RPMI8226 (cell line): Measurements from ENCODE around the gene HHLA2.

ENCODE experiments used
- DNase-seq: peaks from one replicate; pipeline ENCODE4 v3.0.0-alpha.2; 2015

HHLA2 gene

DNA sequence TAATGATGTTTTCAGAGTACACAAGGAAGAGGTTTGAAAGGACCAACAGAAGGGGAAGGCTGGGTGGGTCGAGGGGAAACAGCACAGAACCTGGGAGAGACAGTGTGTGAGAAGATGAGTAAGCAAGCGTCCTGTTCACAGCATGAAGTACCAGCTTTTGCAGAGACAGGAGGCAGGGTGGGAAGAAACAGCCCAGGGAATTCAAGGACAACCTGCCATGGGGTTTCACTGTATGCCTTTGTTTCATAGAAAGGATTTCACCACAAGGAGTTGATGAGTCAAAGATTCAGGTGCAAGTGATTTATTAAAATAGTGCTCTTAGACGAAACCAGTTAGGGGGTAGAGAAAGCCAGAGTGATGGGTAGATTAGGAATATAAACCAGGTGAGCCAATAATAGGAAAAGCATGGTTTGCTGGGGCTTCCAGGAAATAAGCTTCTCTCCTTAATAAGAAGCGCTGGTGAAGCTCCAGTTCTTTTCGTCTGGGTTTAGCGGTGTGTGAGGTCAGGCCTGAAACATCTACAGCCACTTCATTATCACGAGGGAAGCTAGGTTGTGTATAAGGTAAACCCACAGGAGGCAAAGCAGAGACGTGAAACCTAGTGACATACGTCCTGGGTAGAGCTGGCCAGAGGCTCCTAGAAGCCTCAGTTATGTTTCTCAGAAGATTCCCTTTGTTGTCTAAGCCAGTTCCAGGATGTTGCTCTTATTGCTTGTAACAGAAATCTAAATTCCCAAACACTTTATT, 3.9 kb downstream of the HHLA2 start:
- no peak for DNase-seq

DNA sequence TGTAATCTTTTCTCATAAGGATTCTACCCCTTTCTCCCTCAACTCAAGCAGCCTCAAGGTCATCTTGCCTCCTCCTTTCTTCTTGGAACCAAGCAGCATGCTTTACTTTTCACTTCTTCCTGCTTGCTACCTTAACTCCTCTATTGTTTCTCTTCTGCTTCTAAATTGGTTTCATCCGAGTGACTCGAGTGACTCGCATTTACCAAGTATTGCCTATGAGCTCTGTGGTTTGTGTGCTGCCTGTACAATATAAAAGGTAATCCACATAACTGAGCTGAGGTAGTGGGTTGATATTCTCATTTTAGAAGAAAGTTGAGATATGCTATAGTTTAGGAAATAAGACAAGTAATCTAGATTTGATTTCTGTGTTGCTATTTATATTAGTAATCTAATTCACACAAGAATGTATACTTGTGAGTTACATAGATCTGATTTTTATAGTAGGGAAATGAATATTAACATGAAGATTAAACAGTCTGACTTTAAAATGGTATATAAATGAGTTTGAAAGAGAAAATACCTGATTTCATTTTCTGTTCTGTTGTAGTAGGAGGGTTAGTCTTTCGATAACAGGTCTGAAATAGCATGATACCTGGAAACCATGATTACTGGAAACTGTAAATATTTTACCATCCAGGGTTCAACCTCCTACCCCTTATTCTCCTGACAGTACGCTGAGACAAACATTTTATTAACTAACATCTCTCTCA, 5.5 kb downstream of the HHLA2 start:
- no peak for DNase-seq

DNA sequence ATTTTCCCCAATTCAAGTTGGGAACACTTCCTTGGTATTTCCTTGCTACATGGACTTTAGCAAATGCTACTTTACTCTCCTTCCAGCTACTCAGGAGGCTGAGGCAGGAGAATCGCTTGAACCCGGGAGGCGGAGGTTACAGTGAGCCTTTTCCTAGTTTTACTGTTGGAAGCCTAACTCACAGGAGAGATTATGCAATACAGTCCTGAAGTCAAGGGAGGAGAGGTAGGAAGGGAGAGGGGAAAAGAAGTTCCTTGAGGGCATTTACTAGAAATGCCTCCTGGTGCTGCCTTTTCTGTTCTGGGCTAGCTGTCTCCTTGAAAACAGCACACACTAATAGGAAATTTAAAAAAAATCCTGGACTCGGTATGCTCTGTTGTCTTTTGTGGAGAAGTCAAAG, 6.2 kb downstream of the HHLA2 start:
- DNase-seq: no peak

DNA sequence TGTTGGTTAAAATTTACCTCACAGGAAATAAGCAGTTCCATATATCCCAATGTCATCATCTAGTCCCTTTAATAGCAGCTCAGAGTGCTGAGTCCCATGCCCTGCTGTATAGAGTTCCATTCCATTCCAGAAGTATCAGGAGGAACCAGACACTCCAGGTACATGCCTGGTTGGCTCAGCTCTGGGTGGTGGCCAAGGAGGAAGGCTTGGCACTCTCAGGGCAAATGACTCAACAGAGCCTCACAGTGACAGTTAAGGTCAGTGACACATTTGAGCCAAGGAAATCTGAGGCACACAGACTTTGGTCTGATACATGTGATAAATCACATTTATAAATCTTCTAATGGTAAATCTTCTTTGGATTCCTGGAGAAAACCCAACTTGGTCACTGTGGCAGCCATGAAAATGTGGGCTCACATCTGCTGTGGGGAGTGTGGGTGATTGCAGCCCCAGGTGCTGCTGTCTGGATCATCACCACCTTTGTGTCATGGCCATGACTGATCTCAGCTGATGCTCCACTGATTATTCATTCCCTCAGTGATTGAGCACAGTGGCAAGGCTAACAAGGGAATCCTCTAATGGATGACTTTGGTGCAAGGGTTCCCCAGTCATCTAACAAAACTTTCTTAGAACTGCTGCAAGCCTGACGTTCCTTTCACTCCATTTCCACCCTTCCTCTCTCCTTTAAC, 9.3 kb downstream of the HHLA2 start:
- no peak for DNase-seq

DNA sequence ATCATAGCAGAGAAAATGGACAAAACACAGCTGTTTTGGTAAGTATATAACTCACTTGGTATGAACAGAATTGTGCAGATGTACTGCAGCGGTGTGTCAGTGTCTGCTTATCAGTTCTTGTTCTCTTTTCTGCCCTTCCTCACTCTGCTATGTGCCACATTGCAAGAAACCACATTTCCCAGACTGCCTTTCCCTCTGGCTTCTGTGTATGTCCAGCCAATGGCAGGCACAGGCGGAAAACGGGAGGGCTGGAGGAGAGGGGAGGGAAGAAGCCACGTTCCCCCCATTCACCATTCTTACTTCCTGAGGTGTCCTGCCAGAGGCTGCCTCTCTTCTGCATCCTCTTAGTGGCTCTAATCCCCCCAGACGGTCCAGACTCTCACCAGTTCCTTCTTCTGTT, 15.4 kb downstream of the HHLA2 start:
- no peak for DNase-seq

DNA sequence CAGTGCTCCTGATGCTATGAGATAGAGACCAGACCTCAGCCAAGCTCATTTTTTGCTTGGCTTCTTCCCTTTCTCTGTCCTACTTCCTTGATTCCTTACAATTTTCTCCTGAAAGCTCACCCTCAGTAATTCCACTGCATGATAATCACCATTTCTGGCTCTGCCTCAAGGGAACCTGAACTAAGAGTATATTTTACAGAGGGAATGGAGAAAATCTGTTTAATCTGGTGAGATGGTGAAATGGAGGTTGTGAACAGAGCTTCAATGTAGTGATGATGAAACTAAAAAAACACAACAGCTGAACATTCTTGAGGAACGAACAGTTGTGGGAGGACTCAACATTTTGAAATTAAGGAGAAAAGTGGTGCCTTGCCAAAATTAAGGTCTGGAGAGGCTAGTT, 16.3 kb downstream of the HHLA2 start:
- no peak for DNase-seq

DNA sequence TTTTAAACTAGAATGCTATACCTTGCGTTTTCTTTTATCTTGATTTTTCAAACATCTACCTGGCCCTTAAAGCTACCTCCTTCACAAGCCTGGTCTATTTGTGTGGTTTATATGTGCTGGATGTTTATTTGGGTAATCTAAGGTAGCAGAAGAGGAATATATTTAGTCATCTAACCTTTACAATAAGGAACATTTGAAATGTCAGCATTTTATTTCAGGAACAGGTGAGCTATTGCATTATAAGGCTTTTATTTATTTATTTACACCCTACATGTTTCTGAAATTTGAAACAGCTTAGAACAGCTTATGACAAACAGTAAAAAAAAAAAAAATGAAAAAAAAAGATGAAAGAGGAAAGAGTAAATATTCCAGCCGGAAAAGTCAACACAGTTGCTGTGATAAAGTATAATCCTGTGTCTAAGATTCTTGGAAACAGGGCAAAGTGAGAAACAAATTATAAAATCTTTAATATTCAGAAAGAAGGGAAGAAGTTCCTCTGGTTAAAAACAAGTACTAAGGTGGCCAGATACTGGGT, 19.5 kb downstream of the HHLA2 start:
- DNase-seq: no peak

DNA sequence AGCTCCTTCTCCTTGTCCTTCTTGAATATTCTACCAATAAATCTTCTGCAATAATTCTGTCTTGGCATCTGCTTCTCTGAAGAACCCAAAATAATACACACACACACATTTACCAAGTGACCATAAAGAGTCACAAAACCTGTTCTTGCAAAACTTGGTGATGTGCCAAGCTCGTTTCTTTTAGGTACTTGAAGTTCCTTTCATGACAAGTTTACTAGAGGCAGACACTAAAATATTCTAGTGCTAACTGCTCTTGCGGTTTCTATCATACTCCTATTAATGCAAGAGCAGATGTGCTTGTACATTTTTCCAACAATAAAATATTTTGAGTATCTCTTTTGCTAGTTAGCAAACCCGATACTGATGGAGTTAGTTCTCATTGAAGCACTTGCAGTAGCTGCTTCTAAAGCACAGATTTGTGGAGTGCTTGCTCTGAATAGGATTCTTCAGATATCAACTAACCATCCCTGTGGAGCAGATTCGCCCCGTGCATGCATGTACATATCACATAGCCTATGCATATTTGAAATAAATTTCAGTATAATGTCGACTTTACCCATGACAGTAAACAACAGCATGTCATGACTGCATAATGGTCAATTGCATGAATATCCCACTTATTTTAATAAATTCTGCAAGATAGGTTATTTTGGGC, 23.2 kb downstream of the HHLA2 start:
- DNase-seq: peak; percentile 26

DNA sequence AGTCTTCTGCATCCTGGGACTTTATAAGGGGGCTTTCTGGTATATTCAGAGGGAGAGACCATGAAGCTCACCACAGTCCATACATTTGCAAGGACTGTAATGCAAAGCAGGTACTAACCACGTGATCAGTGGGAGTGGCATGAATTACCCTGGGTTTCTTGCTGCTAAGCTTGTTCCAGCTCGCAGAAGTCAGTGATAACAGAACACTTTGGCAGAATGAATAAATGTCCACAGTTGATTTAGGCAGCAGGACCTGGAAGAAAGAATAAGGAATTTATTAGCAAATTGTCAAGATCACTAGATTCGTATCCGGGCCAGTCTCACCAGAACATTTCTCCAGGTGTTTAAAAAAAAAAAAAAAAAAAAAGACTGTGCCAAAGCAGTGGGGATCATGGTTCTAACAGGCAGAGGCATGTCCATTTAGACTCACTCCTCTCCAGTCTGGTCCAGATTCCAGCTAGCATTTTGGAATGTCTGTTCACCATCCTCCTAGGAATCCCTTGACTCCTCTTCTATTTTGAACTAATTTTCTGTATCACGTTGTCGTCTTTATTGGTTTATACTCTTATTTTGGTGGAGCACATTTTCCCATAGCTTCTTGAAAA, 24.5 kb downstream of the HHLA2 start:
- DNase-seq: no peak

DNA sequence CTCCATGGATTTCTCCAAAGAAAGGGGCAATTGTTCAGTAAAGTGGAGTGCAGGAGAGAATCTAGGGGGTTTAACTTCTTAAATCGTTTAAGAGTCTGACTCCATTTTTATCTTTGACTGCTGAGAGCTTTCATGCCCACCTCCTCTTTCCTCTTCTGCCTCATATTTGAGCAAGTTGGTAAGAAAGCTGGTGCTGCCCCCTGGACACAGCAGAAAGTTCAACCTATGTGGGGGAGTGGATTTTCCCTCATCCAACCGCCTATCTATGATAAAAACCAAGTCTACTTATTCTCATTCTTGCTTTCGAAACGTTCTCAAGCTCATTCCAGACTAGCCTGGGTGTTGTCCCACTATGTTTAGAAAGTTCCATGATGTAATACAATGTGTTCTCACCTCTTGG, 26.0 kb downstream of the HHLA2 start:
- no peak for DNase-seq

DNA sequence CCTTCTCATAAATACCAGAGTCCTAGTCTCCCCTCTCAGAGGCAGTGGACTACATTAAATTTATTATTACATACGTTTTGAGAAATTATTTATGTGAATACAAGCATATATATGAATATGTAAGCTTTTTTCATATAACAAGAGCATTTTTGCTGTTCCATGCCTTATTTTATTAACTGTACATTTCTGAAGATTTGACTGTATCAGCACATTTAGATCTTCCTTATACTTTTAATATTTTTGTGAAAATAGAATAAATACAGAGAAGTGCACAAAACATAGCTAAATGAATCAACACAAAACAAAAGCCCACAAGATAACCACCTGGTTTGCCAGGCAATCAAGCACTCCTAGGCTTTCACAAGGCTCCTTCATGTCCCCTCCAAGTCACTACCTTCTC, 27.8 kb downstream of the HHLA2 start:
- DNase-seq: no peak

DNA sequence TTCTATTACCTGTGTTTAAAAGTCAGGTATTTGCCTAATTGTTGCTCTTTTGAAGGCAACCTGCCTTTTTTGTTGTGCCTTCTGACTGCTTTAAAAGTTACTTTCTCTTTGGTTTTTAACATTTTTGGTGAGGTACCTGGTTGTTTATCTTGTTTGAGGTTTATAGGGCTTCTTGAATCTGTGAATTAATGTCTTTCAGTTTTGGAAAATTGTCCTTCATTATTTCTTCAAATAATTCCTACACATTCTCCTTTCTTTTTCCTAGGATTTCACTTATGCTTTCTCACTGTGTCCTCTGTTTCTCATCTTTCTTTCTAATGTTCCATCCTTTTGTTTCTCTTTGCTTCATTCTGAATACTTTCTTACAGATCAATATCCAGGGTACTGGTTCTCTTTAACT, 30.8 kb downstream of the HHLA2 start:
- DNase-seq: no peak

DNA sequence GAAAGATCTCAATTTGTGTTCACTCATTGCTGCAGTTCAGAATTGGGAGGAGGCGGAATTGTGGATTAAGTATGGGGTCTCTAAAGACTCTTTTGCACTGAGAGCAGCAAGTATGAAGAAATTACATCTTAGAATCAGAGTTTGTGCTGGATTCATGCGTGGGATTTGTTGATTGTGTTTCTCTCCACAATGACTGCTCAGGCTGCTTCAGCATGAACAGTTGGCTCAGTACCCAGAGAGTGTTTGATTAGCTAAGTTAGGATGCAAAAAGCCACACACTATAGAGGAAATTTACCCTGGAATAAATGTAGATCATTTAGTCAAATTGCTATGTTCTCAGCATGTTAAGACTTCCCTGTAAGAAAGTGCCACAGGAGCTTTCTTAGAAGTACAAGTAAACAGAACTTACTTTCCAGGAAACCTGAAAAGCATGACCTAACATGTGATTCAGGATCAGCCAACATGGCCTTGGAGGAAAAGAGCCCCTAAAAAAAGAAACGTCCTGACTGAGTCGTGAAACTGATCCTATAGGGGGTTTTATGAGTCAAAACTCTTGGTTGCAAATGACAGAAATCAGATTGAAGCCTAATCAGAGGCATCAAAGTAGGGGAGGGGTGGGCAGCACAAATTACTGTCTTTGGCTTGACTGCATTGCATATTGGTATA, 32.6 kb downstream of the HHLA2 start:
- DNase-seq: no peak

DNA sequence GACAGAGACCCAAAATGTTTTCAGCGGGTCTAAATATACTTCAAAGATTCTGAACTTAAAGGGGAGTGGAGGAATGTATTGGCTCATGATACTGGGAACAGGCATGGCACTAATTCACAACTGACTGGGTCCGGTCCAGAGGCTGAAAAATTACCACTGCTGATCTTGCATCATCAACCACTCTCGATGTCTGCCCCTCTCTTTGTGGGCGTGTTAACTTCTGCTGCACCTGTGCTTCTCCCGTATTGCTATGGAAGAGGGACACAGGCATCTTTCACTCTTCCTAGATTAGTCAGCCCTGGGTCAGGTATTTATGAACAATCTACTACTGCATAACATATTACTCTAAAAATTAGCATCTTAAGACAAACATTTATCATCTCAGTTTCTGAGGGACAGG, 33.2 kb downstream of the HHLA2 start:
- no peak for DNase-seq

DNA sequence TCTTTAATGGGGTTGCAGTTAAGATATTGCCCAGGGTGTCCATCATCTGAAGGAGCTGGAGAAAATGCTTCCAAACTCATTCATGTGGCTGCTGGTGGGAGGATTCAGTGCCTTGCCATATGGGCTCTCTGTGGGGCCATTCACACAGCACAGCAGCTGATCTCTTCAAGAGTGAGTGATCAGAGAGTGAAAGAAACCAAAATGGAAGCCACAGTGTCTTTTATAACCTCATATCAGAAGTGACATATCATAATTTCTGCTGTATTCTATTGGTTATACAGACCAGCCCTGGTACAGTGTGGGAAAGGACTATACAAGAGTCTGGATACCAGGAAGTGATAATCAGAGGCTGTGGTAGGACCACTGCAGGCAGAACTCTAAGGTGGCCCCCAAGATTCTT, 33.6 kb downstream of the HHLA2 start:
- DNase-seq: no peak

DNA sequence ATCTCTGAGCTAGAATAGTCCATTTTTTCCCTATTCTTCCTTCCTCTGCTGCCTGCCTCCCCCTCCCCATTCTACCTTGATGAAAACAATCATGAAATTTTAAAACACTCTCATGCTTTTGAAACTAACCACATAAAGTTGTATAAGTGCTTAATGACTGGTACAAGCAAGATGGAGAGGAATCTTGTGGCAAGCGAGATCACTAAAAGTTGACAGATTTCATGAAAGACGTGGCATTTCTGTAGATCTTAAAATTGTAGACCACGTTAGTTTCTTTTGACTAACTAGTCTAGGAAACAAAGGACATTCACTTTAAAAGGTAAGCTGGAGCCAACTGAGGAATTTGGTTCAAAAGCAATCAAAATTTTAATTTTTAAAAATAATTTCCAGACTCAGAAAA, 35.4 kb downstream of the HHLA2 start:
- no peak for DNase-seq

DNA sequence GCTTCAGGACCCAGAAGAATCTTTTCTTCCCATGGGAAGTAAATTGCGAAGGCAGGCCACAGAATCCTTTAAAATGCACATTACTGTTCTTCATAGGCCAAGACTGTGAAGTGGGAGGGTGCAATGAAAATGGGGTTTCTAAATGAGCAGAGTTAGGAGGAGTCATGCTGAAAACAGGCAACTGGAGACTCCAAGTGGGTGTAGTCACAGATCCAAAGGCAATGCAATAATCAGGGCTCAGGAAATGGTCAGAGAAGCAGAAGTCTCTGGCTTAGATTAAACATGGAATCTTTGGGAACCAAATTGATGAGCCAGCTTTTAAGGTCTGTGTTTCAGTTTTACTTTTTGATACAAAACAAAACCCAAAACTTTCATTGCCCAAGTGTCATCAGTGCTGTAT, 37.6 kb downstream of the HHLA2 start:
- DNase-seq: no peak

DNA sequence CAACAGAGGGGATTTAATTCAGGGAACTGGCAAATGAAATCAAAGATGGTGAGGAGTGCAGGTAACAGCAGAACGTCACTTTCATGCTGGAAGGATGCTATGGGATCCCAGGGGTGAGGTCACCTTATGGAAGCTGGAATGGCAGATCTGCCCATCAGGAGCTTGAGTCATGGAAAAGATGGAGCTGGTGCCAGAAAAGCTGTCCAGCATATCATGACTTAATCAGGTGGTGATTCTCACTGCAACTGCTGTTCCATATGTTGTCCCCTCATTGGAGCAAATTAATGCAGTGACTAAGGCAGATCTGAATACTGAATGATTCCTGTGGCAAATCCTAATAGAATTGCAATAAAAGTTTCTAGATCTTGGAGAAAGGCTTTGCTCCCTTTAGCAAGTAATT, 38.4 kb downstream of the HHLA2 start:
- DNase-seq: no peak

DNA sequence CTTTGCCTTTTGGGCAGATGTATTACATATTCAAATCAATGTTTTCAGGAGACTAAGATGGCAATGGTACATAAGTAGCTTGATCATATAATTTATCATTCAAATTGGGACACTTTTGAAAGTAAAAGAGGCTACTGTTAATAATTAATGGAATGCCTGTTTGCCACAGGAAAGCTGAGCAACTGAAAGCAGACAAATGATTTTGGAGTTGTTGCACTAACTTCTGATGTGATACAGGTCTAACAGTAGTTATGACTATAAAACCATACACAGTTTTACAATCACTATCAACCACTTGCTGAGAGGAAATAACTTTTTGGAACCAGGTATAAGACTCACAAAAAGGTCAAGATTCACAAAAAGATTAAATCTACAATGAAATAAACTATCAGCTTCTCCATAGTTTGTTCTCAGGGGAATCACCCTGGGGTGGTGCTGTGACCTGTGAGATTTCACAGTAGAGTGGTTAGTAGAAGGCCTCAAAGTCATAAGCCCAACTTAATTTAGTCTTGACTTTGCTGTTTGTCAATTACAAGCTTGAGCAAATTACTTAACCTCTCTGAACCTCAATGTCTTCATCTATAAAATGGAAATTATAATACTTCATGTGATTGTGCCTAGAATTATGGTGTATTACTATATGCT, 42.7 kb downstream of the HHLA2 start:
- no peak for DNase-seq

DNA sequence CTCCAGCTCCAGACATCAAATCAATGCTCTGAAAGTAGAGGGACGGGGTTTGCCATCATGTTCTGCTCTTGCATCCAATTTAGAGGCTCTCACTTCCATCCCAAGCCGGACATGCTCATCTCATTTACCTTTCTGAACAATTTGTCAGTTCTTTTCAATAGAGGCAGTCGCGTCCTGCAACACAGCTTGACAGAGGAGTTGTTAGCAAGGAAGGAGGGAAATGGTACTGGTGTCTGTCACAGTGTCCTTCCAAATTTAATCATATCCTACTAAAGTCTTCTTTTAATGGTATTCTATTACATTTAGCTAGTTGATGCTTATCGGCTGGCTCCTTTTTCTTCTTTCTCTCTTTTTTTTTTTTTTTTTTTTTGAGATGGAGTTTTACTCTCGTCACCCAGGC, 45.6 kb downstream of the HHLA2 start:
- DNase-seq: no peak

DNA sequence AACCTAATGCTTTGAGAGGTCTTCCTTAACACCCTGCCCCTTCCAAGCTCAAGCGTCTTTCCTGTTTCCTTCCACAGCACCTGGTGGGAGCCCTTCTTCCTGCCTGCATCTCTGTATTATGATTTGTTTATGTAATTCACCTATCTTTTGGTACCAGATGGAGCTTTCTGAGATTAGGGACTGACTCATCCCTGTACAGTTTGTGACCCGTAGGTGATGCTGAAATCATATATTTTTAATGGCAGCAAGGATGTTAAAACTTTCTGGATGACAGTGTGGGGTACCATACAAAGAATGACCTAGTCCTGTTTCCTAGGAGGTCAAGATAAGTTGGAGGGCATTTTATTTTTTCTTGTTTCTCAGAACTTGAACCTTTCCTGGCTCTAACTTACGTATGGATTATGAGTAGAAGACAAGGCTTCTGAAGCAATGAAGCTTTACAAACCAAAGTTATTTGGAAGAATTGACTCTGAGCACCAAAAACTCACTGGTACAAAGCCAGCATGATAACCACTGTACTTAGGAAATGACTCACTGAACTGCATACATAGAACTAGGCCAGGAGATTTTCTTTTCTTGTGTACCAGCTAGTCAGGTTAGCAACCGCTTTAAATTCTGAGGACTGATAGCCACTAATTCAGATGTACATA, 46.6 kb downstream of the HHLA2 start:
- DNase-seq: no peak
